T-helper 9 cell (primary cell): Measurements from ENCODE around the gene PRX.
"Not testable (repeated sequence)": the region's sequence is repeated elsewhere in the genome, so short reads cannot be mapped to it uniquely, and the experiment has no call there.

Experiments used
- DNase-seq: peaks from one replicate; pipeline ENCODE4 v3.0.0-alpha.2; 2020
- total RNA-seq, 2 donors: gene quantifications; one replicate each; lab custom pipeline; 2026; lab: John Stamatoyannopoulos, UW

The PRX gene
- total RNA-seq = 5.1 to 10.8 reads per million in 2 donors

- DNase-seq = no peak
These were observed at the start of gene PRX for GRCh38 chr19:40413291-40413845. Gene PRX, minus strand, starts transcription at chr19:40413378. Its CDS starts 5,446 bp downstream, at chr19:40407932.

- DNase-seq = no peak
These were observed 48.6 kb upstream of the PRX start for GRCh38 chr19:40461669-40462221.

- no peak for DNase-seq
These were observed 47.0 kb upstream of the PRX start for GRCh38 chr19:40460185-40460584.

GRCh38 chr19:40458597-40458974, 45.4 kb upstream of the PRX start:
- no peak for DNase-seq

- no peak for DNase-seq
These were observed 44.9 kb upstream of the PRX start for GRCh38 chr19:40457953-40458596.

- DNase-seq = no peak
These were observed 43.9 kb upstream of the PRX start for GRCh38 chr19:40457048-40457447.

- not testable (repeated sequence) for DNase-seq
These were observed 40.8 kb upstream of the PRX start for GRCh38 chr19:40453943-40454342.

- no peak for DNase-seq
These were observed 40.1 kb upstream of the PRX start for GRCh38 chr19:40453151-40453735.

GRCh38 chr19:40452016-40452415, 38.8 kb upstream of the PRX start:
- no peak for DNase-seq

GRCh38 chr19:40450664-40451063, 37.5 kb upstream of the PRX start:
- no peak for DNase-seq

GRCh38 chr19:40449506-40449905, 36.3 kb upstream of the PRX start:
- DNase-seq = no peak

GRCh38 chr19:40446263-40446784, 33.1 kb upstream of the PRX start:
- DNase-seq = no peak

GRCh38 chr19:40445780-40446262, 32.6 kb upstream of the PRX start:
- no peak for DNase-seq

- DNase-seq = no peak
These were observed 31.7 kb upstream of the PRX start for GRCh38 chr19:40444825-40445312.

- DNase-seq = peak; percentile 96
These were observed 31.0 kb upstream of the PRX start, which contains the start of gene SERTAD3 for GRCh38 chr19:40444000-40444824. Gene SERTAD3, minus strand, starts transcription at chr19:40444335. Its CDS starts 2,255 bp downstream, at chr19:40442080.

GRCh38 chr19:40443131-40443999, 30.2 kb upstream of the PRX start:
- DNase-seq = peak; percentile 99

- no peak for DNase-seq
These were observed 29.4 kb upstream of the PRX start for GRCh38 chr19:40442328-40443130.

GRCh38 chr19:40441719-40442253, 28.6 kb upstream of the PRX start:
- no peak for DNase-seq

- DNase-seq = no peak
These were observed 25.1 kb upstream of the PRX start for GRCh38 chr19:40438284-40438683.
